ENCODE measurements around the gene RNF7.

- TF ChIP-seq CTCF (IDR thresholded peaks at IDR 0.05; ENCODE audit: low read length) (no peak), EZH2 (optimal IDR thresholded peaks at IDR 0.05; ENCODE audit: low read depth, low read length) (no peak), EZH2phosphoT487 (IDR thresholded peaks at IDR 0.05; ENCODE audit: low read length) (no peak)
Observed at GRCh38 chr3:141784531-141784930, 46.4 kb downstream of the RNF7 start.
